Measurements from ENCODE around the gene MOK. TPM values are rescaled to one million over a fixed set of nuclear protein-coding genes. Genes with fewer than 3 reads are reported as not detected.
A peak's percentile ranks its signal among the peaks of the same experiment; 100 is the strongest.
"Not testable (repeated sequence)": the region's sequence is repeated elsewhere in the genome, so short reads cannot be mapped to it uniquely, and the experiment has no call there.

MOK gene
- total RNA-seq, 2 donors from 2014 or later = 3.0 to 5.9 TPM

GRCh38 chr14:102333795-102334705 lies 29.1 kb upstream of the MOK start:
- ATAC-seq = peak in 1 of 2 donors; percentile 36
- Mint-ChIP-seq H3K4me3 (no peak overlapping the region), H3K4me1 (ENCODE audit: low read depth in 2 of 2) (no peaks in the 10 kb centered on the region), H3K9me3 (no peaks in the 10 kb centered on the region), H3K27ac (no peak overlapping the region), H3K36me3 (no peaks in the 10 kb centered on the region), H3K27me3 (no peaks in the 10 kb centered on the region)
- DNase-seq (ENCODE audit: low spot score) = no peak

GRCh38 chr14:102333390-102333789 lies 28.4 kb upstream of the MOK start:
- Mint-ChIP-seq H3K9me3 (no peaks in the 10 kb centered on the region), H3K36me3 (no peaks in the 10 kb centered on the region), H3K4me1 (ENCODE audit: low read depth in 2 of 2) (peaks cover 0 to 3% of the 10 kb centered on the region in 2 donors), H3K27me3 (no peaks in the 10 kb centered on the region), H3K27ac (no peak overlapping the region), H3K4me3 (no peak overlapping the region)
- no peak for ATAC-seq
- DNase-seq (ENCODE audit: low spot score) = no peak

- Mint-ChIP-seq H3K9me3 (no peaks in the 10 kb centered on the region), H3K4me1 (ENCODE audit: low read depth in 2 of 2) (peaks cover 0 to 4% of the 10 kb centered on the region in 2 donors), H3K36me3 (no peaks in the 10 kb centered on the region)
These were observed 25.8 kb upstream of the MOK start for GRCh38 chr14:102330806-102331205.

GRCh38 chr14:102329381-102329780 lies 24.4 kb upstream of the MOK start:
- not testable (repeated sequence) for H3K4me3 Mint-ChIP-seq; H3K36me3 Mint-ChIP-seq; H3K9me3 Mint-ChIP-seq; DNase-seq (ENCODE audit: low spot score); H3K4me1 Mint-ChIP-seq (ENCODE audit: low read depth in 2 of 2); H3K27ac Mint-ChIP-seq; H3K27me3 Mint-ChIP-seq; ATAC-seq

More at GRCh38 chr14:102330806-102331205, 25.8 kb upstream of the MOK start:
- no peak for DNase-seq (ENCODE audit: low spot score)
- ATAC-seq = no peak
- Mint-ChIP-seq H3K27me3 (no peaks in the 10 kb centered on the region), H3K27ac (no peak overlapping the region), H3K4me3 (no peak overlapping the region)

- Mint-ChIP-seq H3K36me3 (no peaks in the 10 kb centered on the region), H3K9me3 (no peaks in the 10 kb centered on the region), H3K27ac (no peak overlapping the region), H3K4me3 (no peak overlapping the region), H3K4me1 (ENCODE audit: low read depth in 2 of 2) (peaks cover 0 to 4% of the 10 kb centered on the region in 2 donors), H3K27me3 (no peaks in the 10 kb centered on the region)
- no peak for DNase-seq (ENCODE audit: low spot score)
- no peak for ATAC-seq
These were observed 21.6 kb upstream of the MOK start for GRCh38 chr14:102326583-102326982.

- Mint-ChIP-seq H3K4me3 (no peak overlapping the region), H3K36me3 (no peaks in the 10 kb centered on the region), H3K27me3 (no peaks in the 10 kb centered on the region), H3K9me3 (no peaks in the 10 kb centered on the region), H3K27ac (no peak overlapping the region), H3K4me1 (ENCODE audit: low read depth in 2 of 2) (peaks cover 0 to 8% of the 10 kb centered on the region in 2 donors)
- no peak for ATAC-seq
- DNase-seq (ENCODE audit: low spot score) = no peak
These were observed 20.9 kb upstream of the MOK start for GRCh38 chr14:102325791-102326345.

- H3K27me3 Mint-ChIP-seq = no peaks in the 10 kb centered on the region
- H3K36me3 Mint-ChIP-seq = no peaks in the 10 kb centered on the region
- peaks cover 9 to 21% of the 10 kb centered on the region in 2 donors for H3K4me1 Mint-ChIP-seq (ENCODE audit: low read depth in 2 of 2)
- no peaks in the 10 kb centered on the region for H3K9me3 Mint-ChIP-seq
- ATAC-seq (no peak), DNase-seq (ENCODE audit: low spot score) (no peak)
- H3K4me3 Mint-ChIP-seq = no peak overlapping the region
- no peak overlapping the region for H3K27ac Mint-ChIP-seq
These were observed 18.1 kb upstream of the MOK start for GRCh38 chr14:102323102-102323501.

- Mint-ChIP-seq H3K36me3 (no peaks in the 10 kb centered on the region), H3K4me3 (no peak overlapping the region), H3K27me3 (no peaks in the 10 kb centered on the region), H3K4me1 (ENCODE audit: low read depth in 2 of 2) (peaks cover 22 to 35% of the 10 kb centered on the region in 2 donors), H3K9me3 (no peaks in the 10 kb centered on the region), H3K27ac (peak overlapping the region; percentile 16 to 17)
- no peak for DNase-seq (ENCODE audit: low spot score)
- no peak for ATAC-seq
These were observed 16.8 kb upstream of the MOK start for GRCh38 chr14:102321456-102322422.

GRCh38 chr14:102320671-102321455 lies 15.9 kb upstream of the MOK start:
- DNase-seq (ENCODE audit: low spot score) (no peak), ATAC-seq (no peak)
- peak overlapping the region; percentile 89 to 97 for H3K27ac Mint-ChIP-seq
- H3K27me3 Mint-ChIP-seq = no peaks in the 10 kb centered on the region
- peaks cover 24 to 37% of the 10 kb centered on the region in 2 donors for H3K4me1 Mint-ChIP-seq (ENCODE audit: low read depth in 2 of 2)
- H3K4me3 Mint-ChIP-seq = peak overlapping the region; percentile 92
- no peaks in the 10 kb centered on the region for H3K9me3 Mint-ChIP-seq
- H3K36me3 Mint-ChIP-seq = no peaks in the 10 kb centered on the region

GRCh38 chr14:102320033-102320660 lies 15.2 kb upstream of the MOK start:
- no peaks in the 10 kb centered on the region for H3K9me3 Mint-ChIP-seq
- peak overlapping the region; percentile 89 to 97 for H3K27ac Mint-ChIP-seq
- no peak for DNase-seq (ENCODE audit: low spot score)
- ATAC-seq = peak; percentile 24 to 54
- peaks cover 28 to 41% of the 10 kb centered on the region in 2 donors for H3K4me1 Mint-ChIP-seq (ENCODE audit: low read depth in 2 of 2)
- H3K4me3 Mint-ChIP-seq = peak overlapping the region; percentile 92
- no peaks in the 10 kb centered on the region for H3K27me3 Mint-ChIP-seq
- H3K36me3 Mint-ChIP-seq = no peaks in the 10 kb centered on the region

- H3K36me3 Mint-ChIP-seq = no peaks in the 10 kb centered on the region
- peaks cover 34 to 48% of the 10 kb centered on the region in 2 donors for H3K4me1 Mint-ChIP-seq (ENCODE audit: low read depth in 2 of 2)
- peak; percentile 87 to 91 for ATAC-seq
- peak within 1 kb of the TSS; percentile 93 for H3K4me3 Mint-ChIP-seq
- peak within 1 kb of the TSS; percentile 89 to 97 for H3K27ac Mint-ChIP-seq
- H3K9me3 Mint-ChIP-seq = no peaks in the 10 kb centered on the region
- DNase-seq (ENCODE audit: low spot score) = peak; percentile 95
- H3K27me3 Mint-ChIP-seq = no peaks in the 10 kb centered on the region
These were observed 14.5 kb upstream of the MOK start, which contains the start of gene ZNF839 for GRCh38 chr14:102319351-102320032. Gene ZNF839, plus strand, starts transcription at chr14:102319746. Its CDS starts 20 bp downstream, at chr14:102319766.

GRCh38 chr14:102318781-102319276 lies 13.9 kb upstream of the MOK start:
- ATAC-seq (no peak), DNase-seq (ENCODE audit: low spot score) (no peak)

More at GRCh38 chr14:102318781-102319276, 13.9 kb upstream of the MOK start:
- H3K27ac Mint-ChIP-seq = peak overlapping the region; percentile 89 to 97
- H3K27me3 Mint-ChIP-seq = no peaks in the 10 kb centered on the region
- no peaks in the 10 kb centered on the region for H3K36me3 Mint-ChIP-seq
- no peaks in the 10 kb centered on the region for H3K9me3 Mint-ChIP-seq
- peak overlapping the region; percentile 93 for H3K4me3 Mint-ChIP-seq
- peaks cover 41 to 54% of the 10 kb centered on the region in 2 donors for H3K4me1 Mint-ChIP-seq (ENCODE audit: low read depth in 2 of 2)
